ENCODE data around the gene IGF2BP2. TPM values are rescaled to one million over a fixed set of nuclear protein-coding genes. Genes with fewer than 3 reads are reported as not detected.

IGF2BP2 gene
- total and polyA plus RNA-seq, 2 experiments from 2014 or later = 88.9 to 91.8 TPM

DNA sequence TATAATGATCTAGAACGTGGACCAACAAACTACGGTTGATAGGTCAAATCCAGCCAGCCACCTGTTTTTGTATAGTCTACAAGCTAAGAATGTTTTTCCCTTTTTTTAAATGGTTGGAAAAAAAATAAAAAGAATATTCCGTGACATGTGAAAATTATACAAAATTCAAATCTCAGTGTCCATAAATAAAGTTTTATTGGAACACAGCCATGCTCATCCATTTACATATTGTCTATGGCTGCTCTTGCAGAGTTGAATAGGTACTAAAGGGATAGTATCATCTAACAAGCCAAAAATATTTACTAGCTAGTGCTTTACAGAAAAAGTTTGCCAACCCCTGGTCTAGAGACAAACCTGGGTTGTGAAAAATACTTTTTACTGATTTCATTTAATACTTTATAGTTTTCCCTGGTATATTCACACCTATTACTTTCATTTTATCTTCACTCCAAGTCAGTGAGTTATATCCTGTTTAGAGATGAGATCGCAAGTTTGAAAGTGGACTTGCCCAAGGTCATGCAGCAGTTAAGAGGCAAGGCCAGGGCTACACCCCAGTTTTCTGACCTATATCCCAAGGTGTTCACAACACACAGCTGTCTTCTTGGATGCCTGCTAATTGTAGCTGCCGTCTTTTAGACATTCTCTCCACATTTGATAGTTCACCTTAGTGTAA is 58.4 kb downstream of the IGF2BP2 start:
- peaks cover 43% of the 10 kb centered on the region for H3K4me1 ChIP-seq (ENCODE audit: insufficient read depth)
- H3K4me2 ChIP-seq = no peak overlapping the region
- H4K20me1 ChIP-seq (ENCODE audit: insufficient read depth, poor library complexity, severe bottlenecking) = peaks cover 100% of the 10 kb centered on the region
- no peaks in the 10 kb centered on the region for H3K27me3 ChIP-seq
- TF ChIP-seq EZH2phosphoT487 (IDR thresholded peaks at IDR 0.05; ENCODE audit: low read depth, severe bottlenecking, unreplicated experiment) (no peak), EZH2 (IDR thresholded peaks at IDR 0.05; ENCODE audit: borderline replicate concordance) (no peak)
- TF ChIP-seq, protein P1, sequence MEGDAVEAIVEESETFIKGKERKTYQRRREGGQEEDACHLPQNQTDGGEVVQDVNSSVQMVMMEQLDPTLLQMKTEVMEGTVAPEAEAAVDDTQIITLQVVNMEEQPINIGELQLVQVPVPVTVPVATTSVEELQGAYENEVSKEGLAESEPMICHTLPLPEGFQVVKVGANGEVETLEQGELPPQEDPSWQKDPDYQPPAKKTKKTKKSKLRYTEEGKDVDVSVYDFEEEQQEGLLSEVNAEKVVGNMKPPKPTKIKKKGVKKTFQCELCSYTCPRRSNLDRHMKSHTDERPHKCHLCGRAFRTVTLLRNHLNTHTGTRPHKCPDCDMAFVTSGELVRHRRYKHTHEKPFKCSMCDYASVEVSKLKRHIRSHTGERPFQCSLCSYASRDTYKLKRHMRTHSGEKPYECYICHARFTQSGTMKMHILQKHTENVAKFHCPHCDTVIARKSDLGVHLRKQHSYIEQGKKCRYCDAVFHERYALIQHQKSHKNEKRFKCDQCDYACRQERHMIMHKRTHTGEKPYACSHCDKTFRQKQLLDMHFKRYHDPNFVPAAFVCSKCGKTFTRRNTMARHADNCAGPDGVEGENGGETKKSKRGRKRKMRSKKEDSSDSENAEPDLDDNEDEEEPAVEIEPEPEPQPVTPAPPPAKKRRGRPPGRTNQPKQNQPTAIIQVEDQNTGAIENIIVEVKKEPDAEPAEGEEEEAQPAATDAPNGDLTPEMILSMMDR (IDR thresholded peaks at IDR 0.05; ENCODE audit: poor library complexity) = no peak
- peaks cover 100% of the 10 kb centered on the region for H3K79me2 ChIP-seq
- no peak overlapping the region for H2AFZ ChIP-seq
- no peaks in the 10 kb centered on the region for H3K36me3 ChIP-seq (replicated peaks; ENCODE audit: insufficient read depth, low read depth)
- H3K4me3 ChIP-seq = no peak overlapping the region
- no peak overlapping the region for H3K27ac ChIP-seq
- no peaks in the 10 kb centered on the region for H3K9me2 ChIP-seq (replicated peaks; ENCODE audit: insufficient read depth)
- DNase-seq (ENCODE audit: low spot score) = no peak
- H3K9me3 ChIP-seq (ENCODE audit: low read depth) = no peaks in the 10 kb centered on the region
- WGBS (ENCODE audit: low lambda C conversion rate, missing lambda C conversion rate) = 94% methylated on average over 5 of the region's 5 CpGs

DNA sequence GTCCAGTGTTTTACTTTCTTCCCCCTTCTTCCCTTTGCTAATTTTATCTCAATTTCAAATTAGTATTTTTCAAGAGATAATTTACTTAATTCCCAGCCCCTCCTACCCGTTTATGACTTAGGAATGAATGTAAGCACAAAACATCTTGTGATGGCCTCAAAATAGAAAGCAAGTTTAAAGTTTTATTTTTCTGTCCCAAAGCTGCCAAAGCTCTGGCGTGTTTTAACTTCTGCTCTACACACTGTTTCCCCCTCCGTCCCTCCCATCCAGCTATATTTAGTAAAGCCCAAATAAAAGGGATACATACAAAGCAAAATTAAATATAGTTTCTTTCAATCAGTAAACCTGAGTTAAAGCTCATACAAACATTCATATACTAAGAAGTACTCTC is 59.9 kb downstream of the IGF2BP2 start:
- Histone ChIP-seq H3K4me3 (no peak overlapping the region), H3K9me3 (ENCODE audit: low read depth) (no peaks in the 10 kb centered on the region), H2AFZ (no peak overlapping the region), H3K36me3 (replicated peaks; ENCODE audit: insufficient read depth, low read depth) (no peaks in the 10 kb centered on the region), H3K9me2 (replicated peaks; ENCODE audit: insufficient read depth) (no peaks in the 10 kb centered on the region), H4K20me1 (ENCODE audit: insufficient read depth, poor library complexity, severe bottlenecking) (peaks cover 100% of the 10 kb centered on the region), H3K4me1 (ENCODE audit: insufficient read depth) (peaks cover 58% of the 10 kb centered on the region), H3K79me2 (peaks cover 100% of the 10 kb centered on the region), H3K4me2 (peak overlapping the region; percentile 41), H3K27me3 (no peaks in the 10 kb centered on the region), H3K27ac (no peak overlapping the region)
- 73% methylated on average over 3 of the region's 3 CpGs for WGBS (ENCODE audit: low lambda C conversion rate, missing lambda C conversion rate)
- TF ChIP-seq, protein P1 (IDR thresholded peaks at IDR 0.05; ENCODE audit: poor library complexity) = no peak
- no peak for TF ChIP-seq EZH2 (IDR thresholded peaks at IDR 0.05; ENCODE audit: borderline replicate concordance)
- no peak for TF ChIP-seq EZH2phosphoT487 (IDR thresholded peaks at IDR 0.05; ENCODE audit: low read depth, severe bottlenecking, unreplicated experiment)
- DNase-seq (ENCODE audit: low spot score) = no peak

DNA sequence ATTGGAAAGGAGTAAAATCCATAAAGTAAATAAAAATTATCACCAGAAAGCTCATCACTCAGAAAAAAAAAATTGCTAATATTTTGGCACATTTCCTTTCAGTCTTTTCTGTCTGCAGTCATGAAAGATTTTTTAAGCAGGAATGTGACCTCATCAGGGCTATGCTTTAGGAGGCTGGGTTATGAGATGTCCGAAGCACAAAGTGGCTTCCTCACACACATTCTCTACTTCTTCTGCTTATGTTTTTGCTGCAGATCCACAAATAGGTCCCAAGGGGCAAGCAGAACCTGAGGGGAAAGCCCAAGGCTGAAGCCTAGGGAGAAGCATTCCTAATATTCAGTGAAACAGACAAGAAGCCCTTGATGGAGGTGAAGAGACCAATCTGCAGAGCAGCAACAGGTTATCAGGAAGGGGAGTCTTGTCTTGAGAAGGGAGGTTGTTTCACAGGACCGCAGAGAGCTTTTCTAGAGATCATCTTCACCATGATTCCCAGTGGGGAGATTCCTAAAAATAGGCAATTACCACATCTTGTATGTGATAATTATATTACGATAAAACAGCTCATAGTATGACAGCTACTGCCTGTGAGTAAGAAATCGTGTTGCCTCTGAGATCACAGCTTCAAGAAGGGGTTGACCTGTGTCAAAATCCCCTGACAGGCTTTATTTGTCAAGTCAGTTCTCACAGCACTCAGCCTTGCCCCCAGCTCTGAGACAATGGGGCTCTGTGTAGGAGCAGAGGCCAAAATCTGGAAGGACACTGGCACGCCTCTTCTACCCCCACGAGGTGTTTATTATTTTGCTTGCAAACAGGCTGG is 60.5 kb downstream of the IGF2BP2 start:
- Histone ChIP-seq H3K36me3 (replicated peaks; ENCODE audit: insufficient read depth, low read depth) (no peaks in the 10 kb centered on the region), H3K4me3 (no peak overlapping the region), H3K79me2 (peaks cover 100% of the 10 kb centered on the region), H3K4me1 (ENCODE audit: insufficient read depth) (peaks cover 62% of the 10 kb centered on the region), H3K9me2 (replicated peaks; ENCODE audit: insufficient read depth) (no peaks in the 10 kb centered on the region), H4K20me1 (ENCODE audit: insufficient read depth, poor library complexity, severe bottlenecking) (peaks cover 100% of the 10 kb centered on the region), H2AFZ (no peak overlapping the region), H3K9me3 (ENCODE audit: low read depth) (no peaks in the 10 kb centered on the region), H3K4me2 (peak overlapping the region; percentile 41), H3K27ac (no peak overlapping the region), H3K27me3 (no peaks in the 10 kb centered on the region)
- no peak for DNase-seq (ENCODE audit: low spot score)
- 61% methylated on average over 6 of the region's 6 CpGs for WGBS (ENCODE audit: low lambda C conversion rate, missing lambda C conversion rate)
- TF ChIP-seq, protein P1 (IDR thresholded peaks at IDR 0.05; ENCODE audit: poor library complexity) = no peak
- TF ChIP-seq EZH2 (IDR thresholded peaks at IDR 0.05; ENCODE audit: borderline replicate concordance) = no peak
- no peak for TF ChIP-seq EZH2phosphoT487 (IDR thresholded peaks at IDR 0.05; ENCODE audit: low read depth, severe bottlenecking, unreplicated experiment)

Measured in hepatocyte (in vitro differentiated cells).